Measurements from ENCODE around the gene LRP1B.

DNA sequence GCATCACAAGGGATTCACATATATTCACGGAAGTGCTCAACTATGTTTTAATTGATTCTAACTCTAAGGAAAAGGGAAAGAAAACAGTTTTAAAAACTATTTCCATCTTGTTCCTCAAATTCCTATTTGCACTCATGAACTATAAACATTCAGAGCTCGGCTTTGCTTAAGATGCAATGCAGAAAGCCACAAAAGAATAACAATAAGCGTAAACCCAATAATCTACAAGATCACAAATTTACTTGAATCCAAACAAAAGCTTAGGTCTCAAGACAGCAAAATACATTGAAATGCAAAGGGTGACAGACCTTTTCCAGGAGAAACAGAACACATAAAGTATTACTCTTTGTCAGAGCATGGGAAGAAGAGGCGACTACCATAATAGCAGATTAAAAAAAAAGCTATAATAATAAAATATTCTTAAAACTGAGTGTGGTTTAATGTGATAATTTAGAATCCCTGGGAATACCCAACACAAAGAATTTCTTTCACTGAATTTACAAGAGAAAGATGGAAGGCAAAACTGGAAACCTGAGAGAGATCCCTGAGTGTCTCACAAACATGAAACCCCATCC lies 1094.9 kb downstream of the LRP1B start:
- TF ChIP-seq, protein P1, sequence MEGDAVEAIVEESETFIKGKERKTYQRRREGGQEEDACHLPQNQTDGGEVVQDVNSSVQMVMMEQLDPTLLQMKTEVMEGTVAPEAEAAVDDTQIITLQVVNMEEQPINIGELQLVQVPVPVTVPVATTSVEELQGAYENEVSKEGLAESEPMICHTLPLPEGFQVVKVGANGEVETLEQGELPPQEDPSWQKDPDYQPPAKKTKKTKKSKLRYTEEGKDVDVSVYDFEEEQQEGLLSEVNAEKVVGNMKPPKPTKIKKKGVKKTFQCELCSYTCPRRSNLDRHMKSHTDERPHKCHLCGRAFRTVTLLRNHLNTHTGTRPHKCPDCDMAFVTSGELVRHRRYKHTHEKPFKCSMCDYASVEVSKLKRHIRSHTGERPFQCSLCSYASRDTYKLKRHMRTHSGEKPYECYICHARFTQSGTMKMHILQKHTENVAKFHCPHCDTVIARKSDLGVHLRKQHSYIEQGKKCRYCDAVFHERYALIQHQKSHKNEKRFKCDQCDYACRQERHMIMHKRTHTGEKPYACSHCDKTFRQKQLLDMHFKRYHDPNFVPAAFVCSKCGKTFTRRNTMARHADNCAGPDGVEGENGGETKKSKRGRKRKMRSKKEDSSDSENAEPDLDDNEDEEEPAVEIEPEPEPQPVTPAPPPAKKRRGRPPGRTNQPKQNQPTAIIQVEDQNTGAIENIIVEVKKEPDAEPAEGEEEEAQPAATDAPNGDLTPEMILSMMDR (IDR thresholded peaks at IDR 0.05), result no peak
- no peak for TF ChIP-seq POLR2A (IDR thresholded peaks at IDR 0.05; ENCODE audit: low read depth)
- no peak for TF ChIP-seq POLR2AphosphoS5 (IDR thresholded peaks at IDR 0.05)
- no peak for TF ChIP-seq EP300 (IDR thresholded peaks at IDR 0.05)

Measured in esophagus muscularis mucosa (tissue), 4 donors.